ENCODE measurements around the gene GPR89A.

GPR89A gene

GRCh38 chr1:145692785-145693443 lies 85.1 kb downstream of the GPR89A start:
- no peak overlapping the region for H3K4me3 ChIP-seq (ENCODE audit: low read depth, low read length)
- DNase-seq (ENCODE audit: low read depth) = peak; percentile 14
- TF ChIP-seq CTCF (conservative IDR thresholded peaks at IDR 0.05; ENCODE audit: low read depth, low read length) = no peak

GRCh38 chr1:145695821-145696629 lies 88.2 kb downstream of the GPR89A start:
- TF ChIP-seq CTCF (conservative IDR thresholded peaks at IDR 0.05; ENCODE audit: low read depth, low read length) = no peak
- H3K4me3 ChIP-seq (ENCODE audit: low read depth, low read length) = no peak overlapping the region
- DNase-seq (ENCODE audit: low read depth) = no peak

- H3K4me3 ChIP-seq (ENCODE audit: low read depth, low read length) = no peak overlapping the region
- TF ChIP-seq CTCF (conservative IDR thresholded peaks at IDR 0.05; ENCODE audit: low read depth, low read length) = no peak
- DNase-seq (ENCODE audit: low read depth) = no peak
These were observed 88.8 kb downstream of the GPR89A start for GRCh38 chr1:145696630-145696960.

- peak; percentile 76 for DNase-seq (ENCODE audit: low read depth)
- TF ChIP-seq CTCF (conservative IDR thresholded peaks at IDR 0.05; ENCODE audit: low read depth, low read length) = no peak
- no peak overlapping the region for H3K4me3 ChIP-seq (ENCODE audit: low read depth, low read length)
These were observed 93.6 kb downstream of the GPR89A start for GRCh38 chr1:145701306-145701862.

- TF ChIP-seq CTCF (conservative IDR thresholded peaks at IDR 0.05; ENCODE audit: low read depth, low read length) = no peak
- no peak overlapping the region for H3K4me3 ChIP-seq (ENCODE audit: low read depth, low read length)
- no peak for DNase-seq (ENCODE audit: low read depth)
These were observed 94.3 kb downstream of the GPR89A start for GRCh38 chr1:145702052-145702451.

- no peak for DNase-seq (ENCODE audit: low read depth)
- TF ChIP-seq CTCF (conservative IDR thresholded peaks at IDR 0.05; ENCODE audit: low read depth, low read length) = no peak
These were observed 95.0 kb downstream of the GPR89A start for GRCh38 chr1:145702826-145703225.

More at GRCh38 chr1:145702826-145703225, 95.0 kb downstream of the GPR89A start:
- no peak overlapping the region for H3K4me3 ChIP-seq (ENCODE audit: low read depth, low read length)
